Activated T-cell treated with anti-CD3 and anti-CD28 coated beads, Interleukin-2, amount 50 U/mL, for 72 hours (primary cell): ENCODE results near the gene NELL2. TPM values are rescaled to one million over a fixed set of nuclear protein-coding genes. Genes with fewer than 3 reads are reported as not detected.
A peak's percentile ranks its signal among the peaks of the same experiment; 100 is the strongest.

ENCODE experiments used
- ATAC-seq, 2 donors: fragments of 150-1000 bp; cut with Tn5 transposase; replicated peaks in 1 of 2; 2 replicates each; pipeline ENCODE4 v1.10.0; 2021; ENCODE audit warnings: moderate library complexity in 2 of 2, mild to moderate bottlenecking in 1 of 2
- DNase-seq, 2 donors: peaks; one replicate each; pipeline ENCODE4 v3.0.0; 2021 to 2022; ENCODE audit warnings: mixed read lengths in 1 of 2
- H3K27ac Mint-ChIP-seq: one replicate; pipeline ENCODE4 v1.8.0; 2022; ENCODE audit warnings: mild to moderate bottlenecking, moderate library complexity, mixed read lengths
- H3K27me3 Mint-ChIP-seq: one replicate; pipeline ENCODE4 v1.8.0; 2022; ENCODE audit warnings: low read depth, mixed read lengths
- H3K36me3 Mint-ChIP-seq, 2 donors: one replicate each; pipeline ENCODE4 v1.8.0; 2022; ENCODE audit warnings: mixed read lengths in 2 of 2, mild to moderate bottlenecking in 1 of 2; ENCODE audit not compliant: insufficient read depth in 2 of 2
- H3K4me1 Mint-ChIP-seq: one replicate; pipeline ENCODE4 v1.8.0; 2022; ENCODE audit warnings: low read depth, mixed read lengths
- H3K4me3 Mint-ChIP-seq, 2 donors: one replicate each; pipeline ENCODE4 v1.8.0; 2022; ENCODE audit warnings: mild to moderate bottlenecking in 2 of 2, mixed read lengths in 2 of 2, moderate library complexity in 2 of 2
- H3K9me3 Mint-ChIP-seq, 2 donors: one replicate each; pipeline ENCODE4 v1.8.0; 2022; ENCODE audit warnings: mixed read lengths in 2 of 2
- total RNA-seq, 2 donors: library from RNA; stranded (reverse); gene quantifications; one replicate each; pipeline ENCODE4 v1.2.3, GENCODE V29; 2022

The NELL2 gene
- total RNA-seq, 2 donors from 2014 or later: 36.3 to 66.0 TPM

DNA sequence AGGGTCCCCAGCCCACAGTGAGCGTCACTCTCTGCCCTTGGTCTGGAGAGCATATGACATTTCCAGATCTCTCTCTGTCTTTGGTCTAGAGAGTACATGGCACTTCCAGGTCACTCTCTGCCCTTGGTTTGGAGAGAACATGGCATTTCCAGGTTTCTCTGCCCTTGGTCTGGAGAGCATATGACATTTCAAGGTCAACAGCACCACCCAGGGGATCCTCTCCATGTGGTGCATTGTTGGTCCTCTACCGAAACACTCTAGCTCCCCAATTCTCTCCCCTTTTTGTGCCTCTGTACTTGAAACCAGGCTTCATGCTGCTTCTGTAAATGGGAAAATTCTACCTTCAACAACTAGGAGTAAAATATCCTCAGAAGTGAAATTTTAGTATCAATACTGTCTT lies 399.4 kb downstream of the NELL2 start:
- Mint-ChIP-seq H3K4me1 (no peaks in the 10 kb centered on the region), H3K4me3 (no peak overlapping the region), H3K36me3 (peaks cover 3% of the 10 kb centered on the region in 2 donors), H3K9me3 (peaks cover 2 to 20% of the 10 kb centered on the region in 2 donors), H3K27ac (no peak overlapping the region), H3K27me3 (no peaks in the 10 kb centered on the region)
- ATAC-seq (no peak), DNase-seq (no peak)

DNA sequence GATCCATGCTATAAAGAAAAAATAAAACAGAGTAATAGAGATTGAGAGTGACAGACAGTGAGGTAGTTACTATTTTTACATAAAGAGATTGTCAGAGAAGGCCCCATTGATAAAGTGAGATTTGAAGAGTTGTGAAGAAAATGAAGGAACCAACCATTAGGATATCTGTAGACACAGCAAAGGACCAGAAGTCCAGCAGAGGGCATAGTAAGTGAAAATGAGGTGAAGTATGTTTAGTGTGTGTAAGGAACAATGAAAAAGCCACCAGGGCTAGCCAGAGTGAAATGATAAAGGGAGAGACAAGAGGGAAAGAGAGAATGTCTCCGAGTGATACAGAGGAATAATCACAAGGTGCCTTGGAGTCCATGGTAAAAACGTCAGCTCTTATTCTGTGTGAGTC lies 411.0 kb downstream of the NELL2 start:
- Mint-ChIP-seq H3K27ac (peak overlapping the region; percentile 18), H3K36me3 (no peaks in the 10 kb centered on the region), H3K4me3 (no peak overlapping the region), H3K9me3 (peaks cover 0 to 6% of the 10 kb centered on the region in 2 donors), H3K27me3 (no peaks in the 10 kb centered on the region), H3K4me1 (no peaks in the 10 kb centered on the region)
- ATAC-seq: no peak
- DNase-seq: no peak

DNA sequence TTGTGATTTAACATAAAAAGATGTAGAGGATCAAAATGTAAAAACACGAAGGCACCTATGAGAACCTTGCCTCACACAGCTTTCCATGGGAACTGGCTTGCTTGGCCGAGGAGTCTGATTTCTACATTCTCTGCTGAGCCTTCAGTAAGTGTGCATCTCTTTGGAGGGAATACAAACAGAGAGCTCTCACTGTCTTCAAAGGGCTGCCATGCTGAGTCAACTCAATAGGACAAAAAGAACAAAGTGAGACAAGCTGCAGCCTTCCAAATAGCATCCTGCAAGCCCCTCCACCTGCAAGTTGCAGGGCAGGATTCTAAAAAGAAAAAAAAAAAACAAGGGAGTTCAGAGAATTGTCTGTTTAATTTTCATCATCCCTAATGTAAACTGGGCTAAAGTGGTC lies 411.9 kb downstream of the NELL2 start:
- Mint-ChIP-seq H3K4me1 (no peaks in the 10 kb centered on the region), H3K36me3 (no peaks in the 10 kb centered on the region), H3K9me3 (peaks cover 0 to 6% of the 10 kb centered on the region in 2 donors), H3K27me3 (peaks cover 5% of the 10 kb centered on the region), H3K4me3 (no peak overlapping the region), H3K27ac (no peak overlapping the region)
- ATAC-seq (no peak), DNase-seq (no peak)

DNA sequence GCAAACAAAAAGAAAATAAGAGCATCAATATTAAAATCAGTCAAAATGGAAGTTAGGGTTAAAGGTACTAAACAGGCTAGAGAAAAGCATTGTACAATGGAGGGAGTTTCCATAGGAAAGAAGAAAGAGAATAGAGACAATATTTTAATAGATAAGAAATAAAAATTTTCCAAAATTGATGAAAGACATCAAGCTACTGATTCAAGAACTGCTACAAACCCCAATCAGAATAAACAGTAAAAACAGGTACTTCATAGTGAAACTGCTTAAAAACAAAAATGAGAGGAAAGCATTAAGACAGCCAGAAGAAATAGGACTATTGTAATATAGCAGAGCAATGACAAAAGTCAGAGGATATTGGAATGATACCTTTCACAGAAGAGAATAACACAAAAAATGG lies 413.4 kb downstream of the NELL2 start:
- no peak overlapping the region for H3K4me3 Mint-ChIP-seq
- H3K27ac Mint-ChIP-seq: no peak overlapping the region
- peaks cover 0 to 6% of the 10 kb centered on the region in 2 donors for H3K9me3 Mint-ChIP-seq
- H3K36me3 Mint-ChIP-seq: no peaks in the 10 kb centered on the region
- H3K27me3 Mint-ChIP-seq: peaks cover 5% of the 10 kb centered on the region
- ATAC-seq (no peak), DNase-seq (no peak)
- no peaks in the 10 kb centered on the region for H3K4me1 Mint-ChIP-seq

DNA sequence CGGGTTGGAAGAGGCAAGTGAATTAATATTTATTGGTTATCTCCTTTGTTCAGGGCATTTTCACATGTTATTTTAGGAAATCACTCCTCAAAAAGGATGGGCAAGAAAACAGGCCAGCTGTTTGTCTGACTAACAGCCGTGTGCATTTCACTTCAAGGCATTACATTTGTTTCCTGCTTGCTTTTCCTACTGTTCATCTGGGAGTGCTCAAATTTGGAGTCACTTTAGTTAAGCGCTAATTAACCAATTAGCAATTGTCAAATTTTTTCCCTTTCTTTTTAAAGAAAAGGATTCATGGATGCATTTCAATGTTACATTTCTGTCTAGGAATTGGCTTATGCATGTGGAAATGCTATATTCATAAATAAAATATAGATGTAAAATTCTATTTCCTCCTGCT lies 415.9 kb downstream of the NELL2 start:
- Mint-ChIP-seq H3K36me3 (no peaks in the 10 kb centered on the region), H3K9me3 (no peaks in the 10 kb centered on the region), H3K4me3 (no peak overlapping the region)

DNA sequence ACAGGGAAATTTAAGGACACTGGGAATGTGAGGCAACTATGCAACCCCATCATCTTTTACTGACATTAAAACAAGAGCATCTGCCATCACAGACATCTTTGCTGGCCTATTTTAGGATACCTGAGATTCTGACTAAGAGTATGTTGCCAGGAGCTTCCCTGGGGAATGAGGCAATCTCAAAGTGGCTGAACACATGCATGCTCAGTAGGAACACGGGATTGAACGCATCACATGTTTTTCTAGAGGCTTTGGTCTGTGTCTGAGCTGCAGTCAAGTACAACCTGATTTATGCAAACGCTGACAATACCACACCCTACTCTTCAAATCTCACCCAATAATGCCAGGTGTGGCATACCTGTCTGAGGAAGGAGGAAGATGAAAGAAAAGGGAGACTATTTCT lies 416.5 kb downstream of the NELL2 start:
- Mint-ChIP-seq H3K27ac (no peak overlapping the region), H3K27me3 (peaks cover 5% of the 10 kb centered on the region), H3K9me3 (no peaks in the 10 kb centered on the region), H3K4me1 (no peaks in the 10 kb centered on the region), H3K36me3 (no peaks in the 10 kb centered on the region), H3K4me3 (no peak overlapping the region)
- ATAC-seq: no peak
- no peak for DNase-seq

More for the DNA sequence above, 415.9 kb downstream of the NELL2 start:
- H3K27me3 Mint-ChIP-seq: peaks cover 5% of the 10 kb centered on the region
- DNase-seq: no peak
- no peak for ATAC-seq
- no peaks in the 10 kb centered on the region for H3K4me1 Mint-ChIP-seq
- H3K27ac Mint-ChIP-seq: no peak overlapping the region

Other genes with a start within 250 kb of the NELL2 start
- not detected for gene DBX2, start 174.8 kb upstream of the NELL2 start, total RNA-seq